Measurements from ENCODE around the gene CCDC51. TPM values are rescaled to one million over a fixed set of nuclear protein-coding genes. Genes with fewer than 3 reads are reported as not detected.

The CCDC51 gene
- total RNA-seq, 1 experiment from 2014 or later = 59.5 TPM

- POLR2A ChIA-PET = no interaction called here
- no peak for TF ChIP-seq CTCF (IDR thresholded peaks at IDR 0.05; ENCODE audit: insufficient read depth in 1 of 2, low read depth in 1 of 2, low read length in 1 of 2, severe bottlenecking in 1 of 2, unreplicated experiment in 1 of 2)
- H3K36me3 Mint-ChIP-seq (ENCODE audit: insufficient read depth, unreplicated experiment) = peaks cover 37% of the 10 kb centered on the region
- H3K27me3 Mint-ChIP-seq (ENCODE audit: insufficient read depth, unreplicated experiment) = no peaks in the 10 kb centered on the region
- no peaks in the 10 kb centered on the region for H3K36me3 ChIP-seq (ENCODE audit: control insufficient read depth, insufficient read depth, low read length)
- peaks cover 6% of the 10 kb centered on the region; the same call in 1 of the 2 replicates for H3K4me1 ChIP-seq
- no peaks in the 10 kb centered on the region for H3K9me3 ChIP-seq
- no peak overlapping the region for H3K4me3 ChIP-seq (ENCODE audit: low read depth, low read length)
- peaks cover 17% of the 10 kb centered on the region for H3K4me1 Mint-ChIP-seq (ENCODE audit: low read depth, unreplicated experiment)
- H3K27me3 ChIP-seq (replicated peaks; ENCODE audit: control insufficient read depth, insufficient read depth, low read length) = no peaks in the 10 kb centered on the region
- no peak for DNase-seq
- H3K9me3 Mint-ChIP-seq (ENCODE audit: unreplicated experiment) = no peaks in the 10 kb centered on the region
- intact Hi-C loops (cut with micrococcal nuclease; ENCODE audit: unreplicated experiment) = no loop called here
- CTCF ChIA-PET = no interaction called here
- no peak overlapping the region for H3K27ac Mint-ChIP-seq (ENCODE audit: unreplicated experiment)
- no TSS peak for BruUV-seq (replicated peaks)
- H3K4me3 Mint-ChIP-seq (ENCODE audit: unreplicated experiment) = no peak overlapping the region
These were observed 11.4 kb upstream of the CCDC51 start for GRCh38 chr3:48451270-48451669.

- Mint-ChIP-seq H3K27ac (ENCODE audit: unreplicated experiment) (peak within 1 kb of the TSS; percentile 89), H3K4me1 (ENCODE audit: low read depth, unreplicated experiment) (peaks cover 26% of the 10 kb centered on the region), H3K27me3 (ENCODE audit: insufficient read depth, unreplicated experiment) (no peaks in the 10 kb centered on the region), H3K4me3 (ENCODE audit: unreplicated experiment) (peak within 1 kb of the TSS; percentile 95), H3K9me3 (ENCODE audit: unreplicated experiment) (no peaks in the 10 kb centered on the region), H3K36me3 (ENCODE audit: insufficient read depth, unreplicated experiment) (peaks cover 64% of the 10 kb centered on the region)
- Histone ChIP-seq H3K4me1 (peaks cover 11% of the 10 kb centered on the region; the same call in 1 of the 2 replicates), H3K36me3 (ENCODE audit: control insufficient read depth, insufficient read depth, low read length) (no peaks in the 10 kb centered on the region; the same call in 1 of the 2 replicates), H3K9me3 (no peaks in the 10 kb centered on the region), H3K4me3 (ENCODE audit: low read depth, low read length) (peak within 1 kb of the TSS; percentile 87), H3K27me3 (replicated peaks; ENCODE audit: control insufficient read depth, insufficient read depth, low read length) (no peaks in the 10 kb centered on the region)
- ChIA-PET CTCF (interaction anchor here (0.6 to 2.8 kb wide), 7 partner anchors 11 to 192 kb away, joined by 3 to 44 read pairs (median 8); partner anchors contain the start of gene PFKFB4), POLR2A (interaction anchor here (0.6 to 2.5 kb wide), 16 partner anchors 10 to 780 kb away, joined by 3 to 21 read pairs (median 6); partner anchors contain the start of genes CDC25A and PFKFB4)
- DNase-seq = peak; percentile 91 to 96
- intact Hi-C loops (cut with micrococcal nuclease; ENCODE audit: unreplicated experiment) = loop anchor here (2.0 kb wide), 1 partner anchor 110 kb away; the partner anchor contains the start of gene PFKFB4
- TF ChIP-seq CTCF (IDR thresholded peaks at IDR 0.05; ENCODE audit: insufficient read depth in 1 of 2, low read depth in 1 of 2, low read length in 1 of 2, severe bottlenecking in 1 of 2, unreplicated experiment in 1 of 2) = no peak
- BruUV-seq (replicated peaks) = no TSS peak
These were observed 6.7 kb upstream of the CCDC51 start, which contains the start of gene ATRIP for GRCh38 chr3:48446425-48447193. TSS of gene ATRIP (plus strand) at chr3:48446737. CDS start at chr3:48446846, 109 bp downstream.

- ChIA-PET CTCF (interaction anchor here (0.6 to 2.8 kb wide), 6 partner anchors 10 to 191 kb away, joined by 3 to 44 read pairs (median 10); no protein-coding TSS in a partner anchor), POLR2A (interaction anchor here (0.6 to 2.5 kb wide), 13 partner anchors 10 to 293 kb away, joined by 3 to 21 read pairs (median 7); partner anchors contain the start of genes CDC25A and PFKFB4)
- no peaks in the 10 kb centered on the region for H3K27me3 Mint-ChIP-seq (ENCODE audit: insufficient read depth, unreplicated experiment)
- no peaks in the 10 kb centered on the region; the same call in 1 of the 2 replicates for H3K36me3 ChIP-seq (ENCODE audit: control insufficient read depth, insufficient read depth, low read length)
- no peak for TF ChIP-seq CTCF (IDR thresholded peaks at IDR 0.05; ENCODE audit: insufficient read depth in 1 of 2, low read depth in 1 of 2, low read length in 1 of 2, severe bottlenecking in 1 of 2, unreplicated experiment in 1 of 2)
- peak overlapping the region; percentile 95 for H3K4me3 Mint-ChIP-seq (ENCODE audit: unreplicated experiment)
- peaks cover 26% of the 10 kb centered on the region for H3K4me1 Mint-ChIP-seq (ENCODE audit: low read depth, unreplicated experiment)
- no peaks in the 10 kb centered on the region for H3K27me3 ChIP-seq (replicated peaks; ENCODE audit: control insufficient read depth, insufficient read depth, low read length)
- no peaks in the 10 kb centered on the region for H3K9me3 Mint-ChIP-seq (ENCODE audit: unreplicated experiment)
- intact Hi-C loops (cut with micrococcal nuclease; ENCODE audit: unreplicated experiment) = loop anchor here (2.0 kb wide), 1 partner anchor 111 kb away; the partner anchor contains the start of gene PFKFB4
- H3K4me1 ChIP-seq = peaks cover 14% of the 10 kb centered on the region; the same call in 1 of the 2 replicates
- peak overlapping the region; percentile 89 for H3K27ac Mint-ChIP-seq (ENCODE audit: unreplicated experiment)
- no peak for DNase-seq
- H3K9me3 ChIP-seq = no peaks in the 10 kb centered on the region
- peaks cover 66% of the 10 kb centered on the region for H3K36me3 Mint-ChIP-seq (ENCODE audit: insufficient read depth, unreplicated experiment)
- no TSS peak for BruUV-seq (replicated peaks)
- H3K4me3 ChIP-seq (ENCODE audit: low read depth, low read length) = peak overlapping the region; percentile 87
These were observed 6.1 kb upstream of the CCDC51 start for GRCh38 chr3:48446043-48446424.
